ENCODE results near the gene JMJD8.

The JMJD8 gene

DNA sequence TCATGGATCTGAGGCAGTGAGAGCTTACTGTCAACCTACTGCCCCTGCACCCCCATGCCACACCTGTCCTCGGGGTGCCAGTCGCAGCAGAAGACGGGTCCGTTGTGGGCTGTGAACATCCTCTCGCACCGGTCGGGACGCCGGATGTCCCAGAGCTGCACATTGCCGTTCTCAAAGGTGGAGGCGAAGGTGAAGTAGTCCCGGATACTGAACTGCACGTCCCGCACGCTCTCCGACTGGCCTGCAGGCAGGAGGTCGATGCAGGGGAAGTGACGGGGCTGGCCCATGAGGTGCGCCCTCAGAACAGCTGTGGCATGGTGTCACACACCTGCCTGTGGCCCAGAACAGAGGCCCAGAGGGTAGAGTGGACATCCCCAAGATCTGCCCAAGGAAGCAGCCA is 3.4 kb upstream of the JMJD8 start:
- no peak for DNase-seq

DNA sequence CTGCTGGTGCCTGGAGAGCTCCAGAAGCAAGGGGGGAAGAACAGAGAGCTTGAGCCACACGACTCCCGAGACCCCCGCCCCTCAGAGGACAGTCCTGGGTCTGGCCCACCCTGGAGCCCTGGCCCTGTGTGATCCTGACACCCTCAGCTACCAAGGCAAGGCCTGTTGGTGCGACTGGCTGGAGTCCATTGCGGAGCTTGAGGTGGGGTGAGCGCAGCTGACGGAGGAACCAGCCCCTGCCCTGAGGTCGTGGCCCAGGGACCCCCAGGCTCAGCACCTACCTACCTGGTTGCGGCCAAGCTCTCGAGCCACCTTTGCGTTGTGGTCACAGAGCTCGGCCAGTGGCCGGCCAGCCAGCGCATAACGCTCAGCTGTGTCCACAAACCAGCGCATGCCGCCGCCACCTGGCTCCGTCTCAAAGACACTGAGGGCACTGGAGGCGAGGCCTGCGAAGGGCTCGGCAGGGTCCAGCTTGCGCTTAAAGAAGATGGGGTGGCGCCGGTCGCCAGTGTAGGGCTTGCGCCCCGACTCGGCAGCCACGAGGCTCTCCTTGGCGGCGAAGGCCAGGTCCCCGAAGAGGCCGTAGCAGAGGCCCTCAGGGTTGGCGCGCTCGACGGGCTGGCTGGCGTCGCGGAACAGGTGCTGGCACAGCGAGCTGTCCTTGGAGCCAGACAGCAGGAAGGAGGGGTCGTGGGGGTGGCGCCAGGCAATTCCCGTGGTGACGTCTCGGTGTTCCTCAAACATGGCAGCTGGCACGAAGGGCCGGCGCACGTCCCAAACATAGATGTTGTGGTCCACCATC is 2.5 kb upstream of the JMJD8 start:
- no peak for DNase-seq

DNA sequence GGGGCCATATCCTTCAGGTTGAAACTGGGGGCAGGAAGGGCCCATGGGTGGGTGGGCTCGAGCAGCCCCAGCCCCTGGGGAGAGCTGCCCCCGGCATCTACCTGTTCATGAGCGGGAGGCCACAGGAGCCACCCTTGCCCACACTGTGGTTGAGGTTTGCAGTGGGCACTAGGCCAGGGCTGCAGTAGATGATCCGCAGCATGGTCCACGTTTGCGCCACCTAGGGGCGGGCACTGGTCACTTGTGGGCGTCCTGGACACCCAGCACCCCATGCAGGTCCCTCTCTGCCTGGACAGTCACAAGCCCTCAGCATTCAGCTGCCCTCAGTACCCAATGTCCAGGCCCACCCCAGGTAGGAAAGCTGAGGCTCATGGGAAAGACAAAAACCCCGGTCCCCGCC is 1.8 kb upstream of the JMJD8 start:
- DNase-seq: no peak

DNA sequence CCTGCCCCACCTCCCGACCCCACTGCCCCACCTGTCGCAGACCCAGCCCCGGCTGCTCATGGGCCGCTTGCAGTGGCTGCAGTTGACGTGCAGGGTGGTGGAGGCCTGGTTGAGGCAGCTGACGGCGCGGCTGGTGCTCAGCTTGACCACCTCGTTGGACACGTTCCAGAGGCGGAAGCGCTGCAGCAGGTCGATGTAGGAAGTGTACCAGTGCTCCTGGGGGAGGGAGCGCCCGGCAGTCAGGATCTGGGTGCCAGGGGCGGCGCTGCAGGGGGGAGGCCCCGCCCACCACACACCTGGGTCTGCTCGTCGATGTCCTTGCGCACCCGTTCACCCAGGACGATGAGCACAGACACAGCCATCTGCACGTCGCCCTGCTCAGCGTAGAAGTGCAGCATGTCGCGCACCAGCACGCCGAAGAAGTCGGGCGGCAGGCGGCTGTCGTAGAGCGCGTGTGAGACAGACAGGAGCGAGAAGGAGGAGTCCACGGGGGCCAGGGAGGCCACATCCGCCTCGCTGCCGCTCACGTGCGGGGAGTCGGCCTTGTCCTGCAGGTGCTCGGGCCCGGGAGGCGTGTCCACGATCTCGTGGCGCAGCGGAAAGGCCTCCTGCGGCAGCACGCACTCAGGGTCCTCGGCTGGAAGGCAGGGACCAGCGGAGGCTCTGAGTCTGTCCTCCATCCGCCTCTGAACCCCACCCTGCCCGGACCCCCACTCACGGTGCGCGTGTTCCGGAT is 995 bp upstream of the JMJD8 start:
- DNase-seq: no peak

DNA sequence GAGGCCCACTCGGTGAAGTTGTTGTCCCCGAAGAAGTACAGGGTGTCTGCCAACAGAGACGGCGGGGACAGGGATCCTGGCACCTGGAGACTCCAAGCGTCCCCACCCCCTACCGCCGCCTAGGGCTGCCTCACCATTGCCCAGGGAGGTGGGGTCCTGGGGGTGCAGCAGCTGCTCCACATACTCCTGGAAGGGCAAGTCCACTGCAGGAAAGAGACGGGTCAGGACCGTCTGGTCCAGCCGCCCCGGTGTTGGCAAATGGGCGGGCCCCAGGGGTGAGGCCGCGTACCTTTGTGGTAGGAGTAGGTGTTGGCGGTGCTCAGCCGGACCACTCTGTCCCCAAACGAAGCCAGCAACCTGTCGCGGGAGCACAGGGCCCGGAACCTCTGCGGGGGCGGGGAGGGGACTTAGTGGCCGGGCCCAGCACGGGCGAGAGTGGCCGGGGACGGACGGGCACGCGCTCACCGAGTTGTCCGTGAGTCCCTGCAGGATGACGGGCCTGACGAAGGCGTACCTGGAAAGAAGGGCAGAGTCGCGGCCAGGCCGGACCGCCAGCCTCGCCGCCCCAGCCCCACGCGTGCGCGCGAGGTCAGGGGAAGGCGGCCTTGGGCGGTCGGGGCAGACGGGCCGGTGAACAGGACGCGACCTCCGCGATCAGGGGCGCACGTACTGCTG is 601 bp downstream of the JMJD8 start:
- DNase-seq: no peak

DNA sequence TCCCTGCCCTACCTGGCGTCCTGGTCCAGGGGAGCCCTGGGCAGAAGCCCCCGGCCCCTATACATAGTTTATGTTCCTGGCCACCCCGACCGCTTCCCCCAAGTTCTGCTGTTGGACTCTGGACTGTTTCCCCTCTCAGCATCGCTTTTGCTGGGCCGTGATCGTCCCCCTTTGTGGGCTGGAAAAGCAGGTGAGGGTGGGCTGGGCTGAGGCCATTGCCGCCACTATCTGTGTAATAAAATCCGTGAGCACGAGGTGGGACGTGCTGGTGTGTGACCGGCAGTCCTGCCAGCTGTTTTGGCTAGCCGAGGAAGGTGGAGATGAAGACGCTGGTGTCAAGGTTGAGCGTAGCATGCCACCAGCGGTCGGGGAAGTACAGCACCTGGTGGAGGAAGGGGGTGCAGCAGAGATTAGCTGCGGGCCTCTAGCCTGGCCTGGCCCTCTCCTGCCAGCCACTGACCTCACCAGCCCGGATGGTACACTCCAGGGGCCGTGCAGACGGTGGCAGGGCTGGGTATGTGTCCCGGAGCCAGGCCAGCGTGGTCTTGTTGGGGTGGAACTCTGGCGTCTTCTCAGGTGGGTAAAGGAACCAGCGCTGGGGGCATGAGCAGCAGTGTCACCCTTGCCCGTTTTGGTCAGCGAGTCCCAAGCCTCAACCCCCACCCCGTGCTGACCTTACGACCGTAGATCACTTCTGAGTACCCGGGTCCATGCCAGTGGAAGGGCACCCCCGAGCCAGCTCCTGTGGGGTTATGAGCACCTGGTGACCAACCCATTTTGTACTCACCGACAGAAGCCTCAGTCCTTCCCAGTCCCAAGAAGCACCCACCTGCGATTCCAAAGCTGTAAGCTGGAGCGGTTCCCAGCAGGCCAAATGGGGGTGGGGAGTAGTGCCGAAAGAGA is 1.4 kb downstream of the JMJD8 start:
- no peak for DNase-seq

DNA sequence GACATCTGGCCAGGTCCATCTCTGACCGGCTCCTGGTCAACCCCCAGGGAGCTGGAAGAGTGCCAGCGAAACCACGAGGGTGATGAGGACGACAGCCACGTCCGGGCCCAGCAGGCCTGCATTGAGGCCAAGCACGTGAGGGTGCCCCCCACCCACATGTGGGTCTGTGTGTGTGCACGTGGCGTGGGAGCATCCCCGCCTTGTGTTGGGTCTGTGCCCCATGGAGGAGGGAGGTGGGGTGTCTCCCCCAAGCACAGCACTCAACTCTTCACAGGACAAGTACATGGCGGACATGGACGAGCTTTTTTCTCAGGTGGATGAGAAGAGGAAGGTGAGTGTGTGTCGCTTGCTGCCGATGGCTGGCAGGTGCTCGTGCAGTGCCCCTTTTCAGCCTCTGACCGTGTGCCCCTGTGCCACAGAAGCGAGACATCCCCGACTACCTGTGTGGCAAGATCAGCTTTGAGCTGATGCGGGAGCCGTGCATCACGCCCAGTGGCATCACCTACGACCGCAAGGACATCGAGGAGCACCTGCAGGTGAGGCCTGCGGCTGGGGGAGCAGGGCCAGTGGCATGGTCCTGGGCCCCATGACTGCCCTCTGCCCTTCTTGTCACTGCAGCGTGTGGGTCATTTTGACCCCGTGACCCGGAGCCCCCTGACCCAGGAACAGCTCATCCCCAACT is 2.2 kb downstream of the JMJD8 start:
- DNase-seq: no peak

DNA sequence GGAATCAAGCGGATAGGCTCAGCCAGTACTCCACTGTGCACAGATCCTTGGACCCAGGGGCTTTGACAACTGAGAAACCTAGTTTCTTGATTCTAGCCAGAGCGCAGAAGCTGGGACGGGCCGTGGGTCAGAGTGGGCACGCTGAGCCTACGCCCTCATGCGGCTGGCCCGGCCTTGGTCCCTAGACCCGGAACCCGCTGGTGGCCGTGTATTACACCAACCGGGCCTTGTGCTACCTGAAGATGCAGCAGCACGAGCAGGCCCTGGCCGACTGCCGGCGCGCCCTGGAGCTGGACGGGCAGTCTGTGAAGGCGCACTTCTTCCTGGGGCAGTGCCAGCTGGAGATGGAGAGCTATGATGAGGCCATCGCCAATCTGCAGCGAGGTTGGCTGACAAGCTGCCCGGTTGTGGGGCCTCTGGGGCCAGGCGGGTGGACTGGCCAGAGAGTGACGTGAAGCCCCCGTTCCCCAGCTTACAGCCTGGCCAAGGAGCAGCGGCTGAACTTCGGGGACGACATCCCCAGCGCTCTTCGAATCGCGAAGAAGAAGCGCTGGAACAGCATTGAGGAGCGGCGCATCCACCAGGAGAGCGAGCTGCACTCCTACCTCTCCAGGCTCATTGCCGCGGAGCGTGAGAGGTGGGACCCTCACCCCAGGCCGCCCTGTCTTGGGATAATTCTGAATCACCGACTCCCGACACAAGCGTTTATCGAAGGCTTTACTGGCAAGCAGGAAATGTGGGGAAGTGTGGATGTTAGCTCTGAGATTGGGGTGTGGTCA is 3.0 kb downstream of the JMJD8 start:
- no peak for DNase-seq

DNA sequence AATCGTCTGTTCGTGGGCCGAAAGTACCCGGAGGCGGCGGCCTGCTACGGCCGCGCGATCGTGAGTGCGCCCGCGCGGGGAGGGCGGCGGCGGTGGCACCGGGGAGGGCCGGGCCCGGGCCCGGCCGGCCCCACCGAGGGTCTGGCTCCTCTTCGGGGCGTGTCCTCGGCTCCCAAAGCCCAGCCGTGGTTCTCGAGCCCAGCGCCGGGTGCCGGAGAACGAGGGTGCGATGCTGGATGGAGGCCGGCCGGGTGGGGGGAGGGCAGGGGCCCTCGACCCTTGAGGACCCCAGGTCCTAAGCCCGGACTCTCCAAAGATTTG is 3.5 kb downstream of the JMJD8 start:
- no peak for DNase-seq

DNA sequence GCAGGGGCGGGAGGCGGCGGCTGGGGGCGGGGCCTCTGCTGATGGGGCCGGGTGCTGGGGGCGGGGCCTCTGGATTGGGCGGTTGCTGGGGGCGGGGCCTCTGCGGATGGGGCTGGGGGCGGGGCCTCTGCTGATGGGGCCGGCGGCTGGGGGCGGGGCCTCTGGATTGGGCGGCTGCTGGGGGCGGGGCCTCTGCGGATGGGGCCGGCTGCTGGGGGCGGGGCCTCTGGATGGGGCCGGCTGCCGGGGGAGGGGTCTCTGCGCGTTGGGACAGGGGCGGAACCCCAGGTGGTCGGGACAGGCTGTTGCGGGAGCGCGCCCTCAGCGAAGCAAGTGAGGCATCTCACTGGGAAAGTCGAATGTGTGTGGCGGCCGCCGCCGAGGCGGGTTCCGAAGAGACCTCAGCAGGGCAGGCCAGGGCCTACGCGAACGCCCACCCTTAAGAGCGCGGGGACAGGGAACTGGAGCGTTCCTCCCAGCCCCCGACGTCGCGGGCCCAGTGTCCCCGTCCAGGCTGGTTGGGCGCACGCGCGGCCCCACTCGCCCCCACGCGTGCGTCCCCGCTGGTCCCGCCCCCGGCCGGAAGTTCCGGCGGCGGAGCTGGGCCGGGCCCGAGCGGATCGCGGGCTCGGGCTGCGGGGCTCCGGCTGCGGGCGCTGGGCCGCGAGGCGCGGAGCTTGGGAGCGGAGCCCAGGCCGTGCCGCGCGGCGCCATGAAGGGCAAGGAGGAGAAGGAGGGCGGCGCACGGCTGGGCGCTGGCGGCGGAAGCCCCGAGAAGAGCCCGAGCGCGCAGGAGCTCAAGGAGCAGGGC is 4.1 kb downstream of the JMJD8 start, which contains the start of gene STUB1:
Gene STUB1, plus strand, starts transcription at position 597 of the 811 bp plus-strand sequence. Its CDS starts 116 bp downstream, at position 713.
- peak; percentile 48 for DNase-seq

DNA sequence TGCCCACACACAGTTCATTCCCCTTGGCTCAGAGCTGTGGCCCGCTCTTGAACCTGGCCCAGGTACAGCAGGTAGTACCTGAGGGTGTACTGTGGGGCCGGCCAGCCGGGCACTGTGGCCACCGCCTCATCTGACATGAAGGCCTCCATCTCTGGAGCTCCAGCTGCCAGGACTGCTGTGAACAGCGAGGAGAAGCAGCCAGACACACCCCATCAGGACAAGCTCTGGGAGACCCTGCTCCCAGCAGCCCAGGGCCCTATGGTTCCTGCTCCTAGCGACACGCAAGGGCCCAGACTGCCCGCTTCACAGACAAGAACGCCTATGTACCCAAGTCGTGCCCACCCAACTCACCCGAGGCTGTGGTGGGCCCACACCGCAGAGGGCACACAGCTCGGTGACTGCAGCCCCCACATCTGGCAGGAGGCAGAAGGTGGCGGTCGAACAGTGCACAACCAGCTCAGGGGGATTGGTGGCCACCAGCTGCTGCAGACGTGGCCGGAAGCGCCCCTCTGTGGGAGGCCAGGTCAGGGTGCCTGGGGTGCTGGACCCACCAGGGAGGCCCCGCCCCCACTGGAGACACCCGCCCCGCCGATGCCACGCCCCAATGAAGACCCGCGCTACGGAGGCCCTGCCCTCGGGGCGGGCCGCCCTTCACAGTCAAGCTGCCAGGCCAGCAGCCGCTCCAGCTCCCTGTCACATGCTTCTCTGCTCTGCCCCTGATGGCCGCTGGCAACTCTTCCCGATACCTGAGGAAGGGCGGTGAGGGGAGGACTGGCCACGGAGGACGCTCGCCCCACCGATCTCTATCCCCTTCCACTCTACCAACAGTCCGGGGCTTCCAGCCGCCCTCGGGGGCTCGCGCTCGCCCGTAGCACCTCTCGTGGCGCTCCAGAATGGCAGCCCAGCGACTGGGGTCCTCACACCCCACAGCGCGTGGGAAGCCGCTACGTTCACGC is 5.0 kb downstream of the JMJD8 start:
- peak; percentile 34 for DNase-seq

DNA sequence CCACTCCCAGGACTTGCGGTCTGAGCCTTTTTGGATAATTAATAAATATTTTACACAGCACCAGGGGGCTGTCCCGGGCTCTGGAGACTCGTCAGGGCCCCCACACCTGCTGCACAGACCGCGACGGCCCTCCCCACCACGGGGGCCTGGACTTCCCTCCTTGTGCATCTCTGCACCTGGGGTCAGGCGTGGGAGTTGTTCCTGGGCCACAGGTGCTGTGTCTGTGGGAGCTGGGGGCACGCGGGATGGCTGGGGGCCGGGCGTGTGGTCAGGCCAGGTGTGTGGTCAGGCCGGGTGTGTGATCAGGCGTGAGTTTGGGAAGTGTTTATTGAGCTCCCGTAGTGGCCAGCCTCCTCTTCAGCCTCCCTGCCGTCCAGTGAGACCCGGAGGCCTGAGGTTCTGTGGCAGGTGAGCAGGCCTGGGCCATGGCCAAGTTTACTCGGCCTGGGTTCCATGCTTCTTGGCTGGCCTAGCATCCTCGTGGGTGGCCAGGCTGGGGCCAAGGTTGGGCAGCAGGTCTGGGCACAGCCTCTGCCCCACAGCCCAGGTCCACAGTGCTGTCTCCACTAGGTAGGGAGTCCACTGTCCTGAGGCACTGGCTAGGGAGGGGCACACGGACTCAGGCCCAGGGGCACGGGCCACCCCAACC is 5.8 kb downstream of the JMJD8 start:
- DNase-seq: no peak

DNA sequence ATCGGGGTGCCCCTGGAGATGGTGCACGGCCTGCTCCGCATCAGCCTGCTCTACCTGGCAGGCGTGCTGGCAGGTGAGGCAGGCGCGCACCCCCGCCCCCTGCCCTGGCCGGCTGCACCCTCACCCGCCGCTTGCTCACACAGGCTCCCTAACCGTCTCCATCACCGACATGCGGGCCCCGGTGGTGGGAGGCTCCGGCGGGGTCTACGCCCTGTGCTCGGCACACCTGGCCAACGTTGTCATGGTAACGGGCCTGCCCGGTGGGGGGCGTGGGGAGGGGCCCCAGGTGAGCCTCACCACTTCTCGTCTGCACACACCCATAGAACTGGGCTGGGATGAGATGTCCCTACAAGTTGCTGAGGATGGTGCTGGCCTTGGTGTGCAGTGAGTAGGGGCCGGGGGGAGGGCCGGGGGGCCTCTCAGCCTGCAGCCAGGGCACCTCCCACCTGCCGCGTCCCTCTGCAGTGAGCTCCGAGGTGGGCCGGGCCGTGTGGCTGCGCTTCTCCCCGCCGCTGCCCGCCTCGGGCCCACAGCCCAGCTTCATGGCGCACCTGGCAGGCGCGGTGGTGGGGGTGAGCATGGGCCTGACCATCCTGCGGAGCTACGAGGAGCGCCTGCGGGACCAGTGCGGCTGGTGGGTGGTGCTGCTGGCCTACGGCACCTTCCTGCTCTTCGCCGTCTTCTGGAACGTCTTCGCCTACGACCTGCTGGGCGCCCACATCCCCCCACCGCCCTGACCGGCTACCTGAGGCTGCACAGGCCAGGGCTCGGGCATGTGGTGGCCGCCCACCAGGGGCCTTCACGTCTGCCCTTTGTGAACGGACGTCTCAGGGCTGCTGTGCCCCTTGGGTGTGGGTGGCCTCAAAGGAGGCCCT is 6.6 kb downstream of the JMJD8 start:
- no peak for DNase-seq

DNA sequence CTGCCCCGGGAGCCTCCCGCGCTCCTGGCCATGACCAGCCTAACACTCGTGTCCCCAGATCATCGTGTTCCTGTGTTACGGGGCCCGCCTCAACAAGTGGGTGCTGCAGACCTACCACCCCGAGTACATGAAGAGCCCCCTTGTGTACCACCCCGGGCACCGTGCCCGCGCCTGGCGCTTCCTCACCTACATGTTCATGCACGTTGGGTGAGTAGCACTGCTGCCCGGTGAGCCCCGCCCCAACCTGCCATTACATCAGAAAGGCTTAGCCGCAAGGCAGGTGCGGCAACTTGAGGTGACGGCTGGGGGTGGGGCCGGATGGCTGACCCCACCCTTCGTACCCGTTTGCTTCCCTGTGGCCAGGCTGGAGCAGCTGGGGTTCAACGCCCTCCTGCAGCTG is 7.2 kb downstream of the JMJD8 start:
- DNase-seq: no peak

DNA sequence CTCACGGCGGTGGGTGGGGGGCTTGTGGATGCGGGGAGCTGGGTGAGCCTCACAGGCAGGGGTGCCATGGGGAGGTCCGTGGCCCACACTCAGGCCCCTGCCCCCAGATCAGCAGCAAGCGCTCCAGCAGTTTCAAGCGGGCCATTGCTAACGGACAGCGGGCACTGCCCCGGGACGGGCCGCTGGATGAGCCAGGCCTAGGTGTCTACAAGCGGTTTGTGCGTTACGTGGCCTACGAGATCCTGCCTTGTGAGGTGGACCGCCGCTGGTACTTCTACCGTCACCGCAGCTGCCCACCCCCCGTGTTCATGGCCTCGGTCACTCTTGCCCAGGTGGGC is 7.6 kb downstream of the JMJD8 start:
- DNase-seq: no peak

DNA sequence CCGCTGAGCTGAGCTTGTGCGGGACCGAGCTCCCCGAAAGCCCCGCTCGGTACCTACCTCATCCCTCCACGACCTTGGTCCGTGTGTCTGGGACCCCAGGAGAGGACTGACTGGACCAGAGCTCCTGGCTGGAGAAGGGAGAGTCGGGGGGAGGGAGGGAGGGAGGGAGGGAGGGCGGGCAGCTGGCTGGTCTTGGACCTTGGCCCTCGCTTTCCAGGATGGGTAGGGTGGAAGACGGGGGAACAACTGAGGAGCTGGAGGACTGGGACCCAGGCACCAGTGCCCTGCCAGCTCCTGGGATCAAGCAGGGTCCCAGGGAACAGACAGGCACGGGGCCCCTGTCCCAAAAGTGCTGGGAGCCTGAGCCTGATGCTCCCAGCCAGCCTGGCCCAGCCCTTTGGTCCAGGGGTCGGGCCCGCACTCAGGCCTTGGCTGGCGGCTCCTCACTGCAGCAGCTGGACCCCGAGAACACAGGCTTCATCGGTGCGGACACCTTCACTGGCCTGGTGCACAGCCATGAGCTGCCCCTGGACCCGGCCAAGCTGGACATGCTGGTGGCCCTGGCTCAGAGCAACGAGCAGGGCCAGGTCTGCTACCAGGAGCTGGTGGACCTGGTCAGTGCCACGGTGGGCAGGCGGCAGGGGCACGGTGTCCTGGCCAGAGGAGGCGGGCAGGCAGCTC is 8.1 kb downstream of the JMJD8 start:
- DNase-seq: no peak
